Activated CD8-positive, alpha-beta memory T cell treated with anti-CD3 and anti-CD28 coated beads, Interleukin-2, amount 50 U/mL, for 1 hour (primary cell): ENCODE measurements around the gene SELPLG.
"Not testable (repeated sequence)": the region's sequence is repeated elsewhere in the genome, so short reads cannot be mapped to it uniquely, and the experiment has no call there.

Experiments used
- DNase-seq: peaks from one replicate; pipeline ENCODE4 v3.0.0-alpha.2; 2020; ENCODE audit errors: extremely low read depth

SELPLG gene

GRCh38 chr12:108638997-108639822 lies 5.5 kb upstream of the SELPLG start:
- no peak for DNase-seq

- no peak for DNase-seq
Measured at GRCh38 chr12:108638141-108638827, 4.6 kb upstream of the SELPLG start.

- no peak for DNase-seq
Measured at GRCh38 chr12:108637222-108637971, 3.7 kb upstream of the SELPLG start.

GRCh38 chr12:108635997-108636808 lies 2.5 kb upstream of the SELPLG start:
- DNase-seq: no peak

GRCh38 chr12:108635201-108635996 lies 1.7 kb upstream of the SELPLG start:
- DNase-seq: no peak

GRCh38 chr12:108634341-108634751 lies 652 bp upstream of the SELPLG start:
- no peak for DNase-seq

GRCh38 chr12:108633081-108633533 lies 587 bp downstream of the SELPLG start:
- no peak for DNase-seq

- not testable (repeated sequence) for DNase-seq
Measured at GRCh38 chr12:108631261-108631660, 2.4 kb downstream of the SELPLG start.

GRCh38 chr12:108630481-108631207 lies 3.0 kb downstream of the SELPLG start:
- no peak for DNase-seq

- DNase-seq: no peak
Measured at GRCh38 chr12:108629824-108630476, 3.7 kb downstream of the SELPLG start.

GRCh38 chr12:108629151-108629550 lies 4.5 kb downstream of the SELPLG start:
- DNase-seq: no peak

GRCh38 chr12:108627134-108627920 lies 6.4 kb downstream of the SELPLG start:
- DNase-seq: no peak

GRCh38 chr12:108625228-108625627 lies 8.5 kb downstream of the SELPLG start:
- DNase-seq: no peak

GRCh38 chr12:108623577-108623976 lies 10.1 kb downstream of the SELPLG start:
- no peak for DNase-seq

GRCh38 chr12:108622921-108623514 lies 10.7 kb downstream of the SELPLG start:
- no peak for DNase-seq

- no peak for DNase-seq
Measured at GRCh38 chr12:108622421-108622820, 11.3 kb downstream of the SELPLG start.

GRCh38 chr12:108621161-108621560 lies 12.5 kb downstream of the SELPLG start:
- no peak for DNase-seq

GRCh38 chr12:108620236-108620879 lies 13.3 kb downstream of the SELPLG start:
- no peak for DNase-seq
